ENCODE measurements around the gene SRMS.

Gene SRMS

GRCh38 chr20:63578224-63579016 lies 30.9 kb upstream of the SRMS start:
- DNase-seq (ENCODE audit: low read depth in 2 of 2), result no peak
- no peak overlapping the region for H3K4me3 ChIP-seq (replicated peaks in 1 of 2; ENCODE audit: low read depth in 2 of 2, low read length in 2 of 2)
- no peak for TF ChIP-seq CTCF (IDR thresholded peaks at IDR 0.05; ENCODE audit: low read depth, low read length)

- no peak for TF ChIP-seq CTCF (IDR thresholded peaks at IDR 0.05; ENCODE audit: low read depth, low read length)
- no peak for DNase-seq (ENCODE audit: low read depth in 2 of 2)
- no peak overlapping the region for H3K4me3 ChIP-seq (replicated peaks in 1 of 2; ENCODE audit: low read depth in 2 of 2, low read length in 2 of 2)
These were observed 29.9 kb upstream of the SRMS start for GRCh38 chr20:63577317-63577894.

GRCh38 chr20:63576311-63576710 lies 28.8 kb upstream of the SRMS start:
- DNase-seq (ENCODE audit: low read depth in 2 of 2), result no peak
- TF ChIP-seq CTCF (IDR thresholded peaks at IDR 0.05; ENCODE audit: low read depth, low read length), result no peak
- H3K4me3 ChIP-seq (replicated peaks in 1 of 2; ENCODE audit: low read depth in 2 of 2, low read length in 2 of 2), result no peak overlapping the region

- peak; percentile 36 to 66 for DNase-seq (ENCODE audit: low read depth in 2 of 2)
- no peak for TF ChIP-seq CTCF (IDR thresholded peaks at IDR 0.05; ENCODE audit: low read depth, low read length)
- H3K4me3 ChIP-seq (replicated peaks in 1 of 2; ENCODE audit: low read depth in 2 of 2, low read length in 2 of 2), result no peak overlapping the region
These were observed 27.5 kb upstream of the SRMS start for GRCh38 chr20:63574829-63575743.

GRCh38 chr20:63574156-63574828 lies 26.7 kb upstream of the SRMS start, which contains the start of gene HELZ2:
Gene HELZ2 (minus strand): TSS chr20:63574239. CDS start chr20:63572385, 1,854 bp downstream.
- H3K4me3 ChIP-seq (replicated peaks in 1 of 2; ENCODE audit: low read depth in 2 of 2, low read length in 2 of 2), result peak within 1 kb of the TSS; percentile 78 to 84
- DNase-seq (ENCODE audit: low read depth in 2 of 2), result peak; percentile 56 to 69
- TF ChIP-seq CTCF (IDR thresholded peaks at IDR 0.05; ENCODE audit: low read depth, low read length), result no peak

- TF ChIP-seq CTCF (IDR thresholded peaks at IDR 0.05; ENCODE audit: low read depth, low read length), result no peak
- peak overlapping the region; percentile 78 to 84 for H3K4me3 ChIP-seq (replicated peaks in 1 of 2; ENCODE audit: low read depth in 2 of 2, low read length in 2 of 2)
- no peak for DNase-seq (ENCODE audit: low read depth in 2 of 2)
These were observed 26.1 kb upstream of the SRMS start for GRCh38 chr20:63573647-63574131.
